WTC11 (cell line): ENCODE data around the gene NFX1.
"Not testable (repeated sequence)": the region's sequence is repeated elsewhere in the genome, so short reads cannot be mapped to it uniquely, and the experiment has no call there.

Experiments used
- ATF1 ChIP-seq: sonication (generic); formaldehyde crosslinking; IDR thresholded peaks from 2 replicates; pipeline ENCODE4 v1.8.1; 2023; ENCODE audit warnings: mild to moderate bottlenecking, moderate library complexity, missing genetic modification reagents
- CBFB ChIP-seq: sonication (generic); formaldehyde crosslinking; IDR thresholded peaks from 2 replicates; pipeline ENCODE4 v1.8.1; 2022; ENCODE audit warnings: mild to moderate bottlenecking, low read depth, missing genetic modification reagents
- MYBL2 ChIP-seq: sonication (generic); formaldehyde crosslinking; IDR thresholded peaks from 2 replicates; pipeline ENCODE4 v1.8.1; 2023; ENCODE audit warnings: mild to moderate bottlenecking, moderate library complexity, missing genetic modification reagents
- NFYB ChIP-seq: sonication (generic); formaldehyde crosslinking; conservative IDR thresholded peaks from 2 replicates; pipeline ENCODE4 v1.8.0; 2022; ENCODE audit warnings: low read depth, missing genetic modification reagents
- TF ChIP-seq, protein P1 (sequence below): fragments of 200-600 bp; IDR thresholded peaks from 2 replicates; pipeline ENCODE4 v1.8.0; 2022; ENCODE audit warnings: antibody characterized with exemption
- TF ChIP-seq, protein P2 (sequence below): sonication (generic); formaldehyde crosslinking; IDR thresholded peaks from 2 replicates; pipeline ENCODE4 v1.8.0; 2022; ENCODE audit warnings: mild to moderate bottlenecking, missing genetic modification reagents
- TF ChIP-seq, protein P3 (sequence below): sonication (generic); formaldehyde crosslinking; IDR thresholded peaks from 2 replicates; pipeline ENCODE4 v1.8.0; 2022; ENCODE audit warnings: mild to moderate bottlenecking, missing genetic modification reagents
- TF ChIP-seq, protein P4 (sequence below): sonication (generic); formaldehyde crosslinking; IDR thresholded peaks from 2 replicates; pipeline ENCODE4 v1.8.0; 2022; ENCODE audit warnings: mild to moderate bottlenecking, missing genetic modification reagents

DNA sequence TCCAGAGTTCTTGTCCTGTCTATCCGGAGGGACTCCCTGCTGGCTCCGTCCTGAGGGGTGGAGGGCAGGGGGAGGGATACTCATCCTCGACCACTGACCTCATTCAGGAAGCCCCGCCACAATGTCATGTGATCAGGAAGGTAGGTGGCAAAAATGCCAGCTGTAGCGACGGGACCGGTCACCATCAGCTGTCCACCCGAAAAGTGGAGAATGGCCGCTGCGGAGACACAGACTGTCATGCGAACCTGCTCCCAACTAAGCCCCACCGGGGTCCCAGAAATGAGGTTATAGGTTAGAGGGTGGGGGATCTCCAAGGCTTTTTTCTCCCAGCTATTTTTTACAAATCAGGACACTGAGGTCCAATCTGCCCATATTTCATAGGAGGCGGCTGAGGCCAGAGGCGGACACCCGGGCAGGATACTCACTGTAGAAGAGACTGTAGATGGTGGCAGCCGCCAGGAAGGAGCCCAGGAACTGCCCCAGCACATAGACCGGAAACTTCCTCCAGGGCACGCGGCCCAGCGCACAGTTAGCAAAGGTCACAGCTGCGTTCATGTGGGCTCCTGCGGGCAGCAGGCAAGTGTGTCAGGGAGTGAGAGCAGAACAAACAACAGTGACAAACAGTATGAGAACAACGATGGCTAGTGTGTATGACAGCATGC is 95.8 kb downstream of the NFX1 start:
- TF ChIP-seq, protein P1, sequence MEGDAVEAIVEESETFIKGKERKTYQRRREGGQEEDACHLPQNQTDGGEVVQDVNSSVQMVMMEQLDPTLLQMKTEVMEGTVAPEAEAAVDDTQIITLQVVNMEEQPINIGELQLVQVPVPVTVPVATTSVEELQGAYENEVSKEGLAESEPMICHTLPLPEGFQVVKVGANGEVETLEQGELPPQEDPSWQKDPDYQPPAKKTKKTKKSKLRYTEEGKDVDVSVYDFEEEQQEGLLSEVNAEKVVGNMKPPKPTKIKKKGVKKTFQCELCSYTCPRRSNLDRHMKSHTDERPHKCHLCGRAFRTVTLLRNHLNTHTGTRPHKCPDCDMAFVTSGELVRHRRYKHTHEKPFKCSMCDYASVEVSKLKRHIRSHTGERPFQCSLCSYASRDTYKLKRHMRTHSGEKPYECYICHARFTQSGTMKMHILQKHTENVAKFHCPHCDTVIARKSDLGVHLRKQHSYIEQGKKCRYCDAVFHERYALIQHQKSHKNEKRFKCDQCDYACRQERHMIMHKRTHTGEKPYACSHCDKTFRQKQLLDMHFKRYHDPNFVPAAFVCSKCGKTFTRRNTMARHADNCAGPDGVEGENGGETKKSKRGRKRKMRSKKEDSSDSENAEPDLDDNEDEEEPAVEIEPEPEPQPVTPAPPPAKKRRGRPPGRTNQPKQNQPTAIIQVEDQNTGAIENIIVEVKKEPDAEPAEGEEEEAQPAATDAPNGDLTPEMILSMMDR = not testable (repeated sequence)
- not testable (repeated sequence) for TF ChIP-seq CBFB; MYBL2 (CRISPR knock-in tag); NFYB (CRISPR knock-in tag); ATF1 (CRISPR knock-in tag)
- TF ChIP-seq, protein P2, sequence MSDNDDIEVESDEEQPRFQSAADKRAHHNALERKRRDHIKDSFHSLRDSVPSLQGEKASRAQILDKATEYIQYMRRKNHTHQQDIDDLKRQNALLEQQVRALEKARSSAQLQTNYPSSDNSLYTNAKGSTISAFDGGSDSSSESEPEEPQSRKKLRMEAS (CRISPR knock-in tag) = not testable (repeated sequence)
- TF ChIP-seq, protein P3, sequence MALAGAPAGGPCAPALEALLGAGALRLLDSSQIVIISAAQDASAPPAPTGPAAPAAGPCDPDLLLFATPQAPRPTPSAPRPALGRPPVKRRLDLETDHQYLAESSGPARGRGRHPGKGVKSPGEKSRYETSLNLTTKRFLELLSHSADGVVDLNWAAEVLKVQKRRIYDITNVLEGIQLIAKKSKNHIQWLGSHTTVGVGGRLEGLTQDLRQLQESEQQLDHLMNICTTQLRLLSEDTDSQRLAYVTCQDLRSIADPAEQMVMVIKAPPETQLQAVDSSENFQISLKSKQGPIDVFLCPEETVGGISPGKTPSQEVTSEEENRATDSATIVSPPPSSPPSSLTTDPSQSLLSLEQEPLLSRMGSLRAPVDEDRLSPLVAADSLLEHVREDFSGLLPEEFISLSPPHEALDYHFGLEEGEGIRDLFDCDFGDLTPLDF (CRISPR knock-in tag) = not testable (repeated sequence)
- TF ChIP-seq, protein P4, sequence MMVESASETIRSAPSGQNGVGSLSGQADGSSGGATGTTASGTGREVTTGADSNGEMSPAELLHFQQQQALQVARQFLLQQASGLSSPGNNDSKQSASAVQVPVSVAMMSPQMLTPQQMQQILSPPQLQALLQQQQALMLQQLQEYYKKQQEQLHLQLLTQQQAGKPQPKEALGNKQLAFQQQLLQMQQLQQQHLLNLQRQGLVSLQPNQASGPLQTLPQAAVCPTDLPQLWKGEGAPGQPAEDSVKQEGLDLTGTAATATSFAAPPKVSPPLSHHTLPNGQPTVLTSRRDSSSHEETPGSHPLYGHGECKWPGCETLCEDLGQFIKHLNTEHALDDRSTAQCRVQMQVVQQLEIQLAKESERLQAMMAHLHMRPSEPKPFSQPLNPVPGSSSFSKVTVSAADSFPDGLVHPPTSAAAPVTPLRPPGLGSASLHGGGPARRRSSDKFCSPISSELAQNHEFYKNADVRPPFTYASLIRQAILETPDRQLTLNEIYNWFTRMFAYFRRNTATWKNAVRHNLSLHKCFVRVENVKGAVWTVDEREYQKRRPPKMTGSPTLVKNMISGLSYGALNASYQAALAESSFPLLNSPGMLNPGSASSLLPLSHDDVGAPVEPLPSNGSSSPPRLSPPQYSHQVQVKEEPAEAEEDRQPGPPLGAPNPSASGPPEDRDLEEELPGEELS (CRISPR knock-in tag) = not testable (repeated sequence)
